Neural progenitor cell (in vitro differentiated cells): Measurements from ENCODE around the gene DRC3. TPM values are rescaled to one million over a fixed set of nuclear protein-coding genes. Genes with fewer than 3 reads are reported as not detected.

Source experiments
- DNase-seq: peaks from one replicate; pipeline ENCODE4 v3.0.0-alpha.2; 2016; ENCODE audit warnings: low spot score
- H2AFZ ChIP-seq: fragments of 200-600 bp; sonication (generic); replicated peaks from 2 replicates; pipeline ENCODE4 v1.6.1; 2016; ENCODE audit warnings: antibody characterized with exemption
- H3F3A ChIP-seq: fragments of 200-600 bp; sonication (generic); 2 replicates; pipeline ENCODE4 v1.6.1; 2016; ENCODE audit warnings: antibody characterized with exemption, low read depth
- H3K27ac ChIP-seq: fragments of 200-600 bp; sonication (generic); 2 replicates; pipeline ENCODE4 v1.5.1; 2016; ENCODE audit warnings: mild to moderate bottlenecking
- H3K27me3 ChIP-seq: fragments of 200-600 bp; sonication (generic); 2 replicates; pipeline ENCODE4 v1.6.1; 2016; ENCODE audit warnings: mild to moderate bottlenecking, moderate library complexity
- H3K36me3 ChIP-seq: fragments of 200-600 bp; sonication (generic); 2 replicates; pipeline ENCODE4 v1.5.1; 2016
- H3K4me1 ChIP-seq: fragments of 200-600 bp; sonication (generic); 2 replicates; pipeline ENCODE4 v1.6.1; 2016; ENCODE audit warnings: mixed run types
- H3K4me2 ChIP-seq: fragments of 200-600 bp; sonication (generic); 2 replicates; pipeline ENCODE4 v1.6.1; 2016
- H3K4me3 ChIP-seq: fragments of 200-600 bp; sonication (generic); 2 replicates; pipeline ENCODE4 v1.5.1; 2016
- H3K79me2 ChIP-seq: fragments of 200-600 bp; sonication (generic); 2 replicates; pipeline ENCODE4 v1.6.1; 2016; ENCODE audit warnings: low read depth
- H3K9ac ChIP-seq: fragments of 200-600 bp; sonication (generic); 2 replicates; pipeline ENCODE4 v1.6.1; 2016
- H3K9me3 ChIP-seq: fragments of 200-600 bp; sonication (generic); 2 replicates; pipeline ENCODE4 v1.5.1; 2016; ENCODE audit warnings: low read depth
- H4K20me1 ChIP-seq: fragments of 200-600 bp; sonication (generic); 2 replicates; pipeline ENCODE4 v1.6.1; 2016; ENCODE audit warnings: low read depth
- H3K27ac Mint-ChIP-seq: 3 replicates; pipeline ENCODE4 v1.8.0; 2021; ENCODE audit warnings: mixed read lengths
- H3K27me3 Mint-ChIP-seq: 2 replicates; pipeline ENCODE4 v1.8.0; 2022; ENCODE audit warnings: low read depth, mild to moderate bottlenecking, inconsistent platforms, moderate library complexity, mixed read lengths; ENCODE audit not compliant: insufficient read depth
- H3K36me3 Mint-ChIP-seq: 3 replicates; pipeline ENCODE4 v1.8.0; 2021; ENCODE audit warnings: mixed read lengths
- H3K4me1 Mint-ChIP-seq: 3 replicates; pipeline ENCODE4 v1.8.0; 2021; ENCODE audit warnings: mixed read lengths
- H3K4me3 Mint-ChIP-seq: 3 replicates; pipeline ENCODE4 v1.8.0; 2021; ENCODE audit warnings: mild to moderate bottlenecking, moderate library complexity, mixed read lengths
- H3K9me3 Mint-ChIP-seq: 3 replicates; pipeline ENCODE4 v1.8.0; 2020; ENCODE audit warnings: mixed read lengths
- CTCF ChIP-seq: fragments of 200-600 bp; sonication (generic); IDR thresholded peaks from 2 replicates; pipeline ENCODE4 v1.5.1; 2017; ENCODE audit warnings: antibody characterized with exemption, mild to moderate bottlenecking
- EZH2 ChIP-seq: fragments of 200-600 bp; sonication (generic); IDR thresholded peaks from 2 replicates; pipeline ENCODE4 v1.6.1; 2017; ENCODE audit warnings: antibody characterized with exemption, mild to moderate bottlenecking, moderate library complexity
- EZH2phosphoT487 ChIP-seq: fragments of 200-600 bp; sonication (generic); IDR thresholded peaks from 2 replicates; pipeline ENCODE4 v1.6.1; 2017; ENCODE audit warnings: antibody characterized with exemption
- total RNA-seq: library from RNA; depleted of rRNA; stranded (reverse); fragments of >200 nt; gene quantifications from 2 replicates; pipeline ENCODE4 v1.2.3, GENCODE V29; 2015; ENCODE audit warnings: low replicate concordance

DRC3 gene
- total RNA-seq, 1 donor from 2014 or later, result 0.07 TPM

- Histone ChIP-seq H3K9ac (no peak overlapping the region), H3K79me2 (no peaks in the 10 kb centered on the region)
- no peak for TF ChIP-seq EZH2phosphoT487
- no peak for TF ChIP-seq EZH2
- no peak for TF ChIP-seq CTCF
These were observed 17.0 kb downstream of the DRC3 start for GRCh38 chr17:17989618-17990017.

GRCh38 chr17:17990282-17990681 is 17.6 kb downstream of the DRC3 start:
- Histone ChIP-seq H3F3A (no peaks in the 10 kb centered on the region), H3K36me3 (no peaks in the 10 kb centered on the region), H3K9me3 (no peaks in the 10 kb centered on the region), H3K4me2 (no peak overlapping the region), H2AFZ (no peak overlapping the region), H3K27ac (no peak overlapping the region), H3K4me1 (no peaks in the 10 kb centered on the region), H3K9ac (no peak overlapping the region), H3K4me3 (no peak overlapping the region), H3K79me2 (no peaks in the 10 kb centered on the region), H3K27me3 (no peaks in the 10 kb centered on the region), H4K20me1 (no peaks in the 10 kb centered on the region)
- H3K36me3 Mint-ChIP-seq, result no peaks in the 10 kb centered on the region
- H3K9me3 Mint-ChIP-seq, result no peaks in the 10 kb centered on the region
- no peak overlapping the region for H3K4me3 Mint-ChIP-seq
- no peak for DNase-seq
- no peak for TF ChIP-seq CTCF
- TF ChIP-seq EZH2, result no peak
- no peak for TF ChIP-seq EZH2phosphoT487
- H3K4me1 Mint-ChIP-seq, result peaks cover 8% of the 10 kb centered on the region
- H3K27me3 Mint-ChIP-seq, result peaks cover 4% of the 10 kb centered on the region
- H3K27ac Mint-ChIP-seq, result peak overlapping the region; percentile 60

More at GRCh38 chr17:17989618-17990017, 17.0 kb downstream of the DRC3 start:
- Mint-ChIP-seq H3K27ac (no peak overlapping the region), H3K4me1 (peaks cover 5% of the 10 kb centered on the region), H3K4me3 (no peak overlapping the region), H3K36me3 (no peaks in the 10 kb centered on the region), H3K9me3 (no peaks in the 10 kb centered on the region), H3K27me3 (peaks cover 4% of the 10 kb centered on the region)
- H3K27me3 ChIP-seq, result no peaks in the 10 kb centered on the region
- H2AFZ ChIP-seq, result no peak overlapping the region
- no peaks in the 10 kb centered on the region for H3K36me3 ChIP-seq
- H3K4me2 ChIP-seq, result no peak overlapping the region
- no peak overlapping the region for H3K27ac ChIP-seq
- DNase-seq, result no peak
- no peaks in the 10 kb centered on the region for H3K4me1 ChIP-seq
- H3F3A ChIP-seq, result no peaks in the 10 kb centered on the region
- no peaks in the 10 kb centered on the region for H3K9me3 ChIP-seq
- no peaks in the 10 kb centered on the region for H4K20me1 ChIP-seq
- no peak overlapping the region for H3K4me3 ChIP-seq

- TF ChIP-seq CTCF, result no peak
- no peak for TF ChIP-seq EZH2
- no peak for TF ChIP-seq EZH2phosphoT487
- no peak overlapping the region for H3K4me3 ChIP-seq
- H3K27ac Mint-ChIP-seq, result no peak overlapping the region
- H3K4me1 Mint-ChIP-seq, result peaks cover 8% of the 10 kb centered on the region
- no peak overlapping the region for H3K4me2 ChIP-seq
- H3F3A ChIP-seq, result no peaks in the 10 kb centered on the region
- no peak for DNase-seq
- H2AFZ ChIP-seq, result no peak overlapping the region
- H4K20me1 ChIP-seq, result no peaks in the 10 kb centered on the region
- H3K27me3 Mint-ChIP-seq, result peaks cover 4% of the 10 kb centered on the region
- H3K9me3 ChIP-seq, result no peaks in the 10 kb centered on the region
- no peaks in the 10 kb centered on the region for H3K4me1 ChIP-seq
- no peak overlapping the region for H3K27ac ChIP-seq
- no peaks in the 10 kb centered on the region for H3K36me3 ChIP-seq
- H3K27me3 ChIP-seq, result no peaks in the 10 kb centered on the region
- no peaks in the 10 kb centered on the region for H3K36me3 Mint-ChIP-seq
- no peaks in the 10 kb centered on the region for H3K9me3 Mint-ChIP-seq
- H3K79me2 ChIP-seq, result no peaks in the 10 kb centered on the region
- H3K9ac ChIP-seq, result no peak overlapping the region
- H3K4me3 Mint-ChIP-seq, result no peak overlapping the region
These were observed 20.7 kb downstream of the DRC3 start for GRCh38 chr17:17993366-17993765.
